Stimulated activated CD8-positive, alpha-beta memory T cell treated with anti-CD3 and anti-CD28 coated beads, Interleukin-12 subunit alpha, Interleukin-12 subunit beta, amount 100 ng/mL, for 24 hours (primary cell): Measurements from ENCODE around the gene AK5.
"Not testable (repeated sequence)": the region's sequence is repeated elsewhere in the genome, so short reads cannot be mapped to it uniquely, and the experiment has no call there.

ENCODE experiments used
- DNase-seq: peaks from one replicate; pipeline ENCODE4 v3.0.0-alpha.2; 2020; ENCODE audit errors: extremely low read depth

Gene AK5

GRCh38 chr1:77499466-77499865 lies 217.6 kb downstream of the AK5 start:
- DNase-seq: no peak

- no peak for DNase-seq
Observed at GRCh38 chr1:77504986-77505385, 223.2 kb downstream of the AK5 start.

GRCh38 chr1:77506771-77507170 lies 225.0 kb downstream of the AK5 start:
- no peak for DNase-seq

GRCh38 chr1:77509051-77509492 lies 227.3 kb downstream of the AK5 start:
- no peak for DNase-seq

GRCh38 chr1:77509898-77510297 lies 228.1 kb downstream of the AK5 start:
- no peak for DNase-seq

GRCh38 chr1:77511440-77511840 lies 229.6 kb downstream of the AK5 start:
- DNase-seq: no peak

GRCh38 chr1:77512650-77513049 lies 230.8 kb downstream of the AK5 start:
- DNase-seq: not testable (repeated sequence)

- DNase-seq: no peak
Observed at GRCh38 chr1:77513839-77514763, 232.3 kb downstream of the AK5 start.

GRCh38 chr1:77514921-77515776 lies 233.3 kb downstream of the AK5 start:
- no peak for DNase-seq

- DNase-seq: no peak
Observed at GRCh38 chr1:77516106-77516505, 234.3 kb downstream of the AK5 start.

- no peak for DNase-seq
Observed at GRCh38 chr1:77524038-77524437, 242.2 kb downstream of the AK5 start.

GRCh38 chr1:77531149-77531548 lies 249.3 kb downstream of the AK5 start:
- DNase-seq: not testable (repeated sequence)

GRCh38 chr1:77531596-77532280 lies 249.9 kb downstream of the AK5 start:
- not testable (repeated sequence) for DNase-seq

- DNase-seq: no peak
Observed at GRCh38 chr1:77532641-77533040, 250.8 kb downstream of the AK5 start.

GRCh38 chr1:77533660-77534305 lies 252.0 kb downstream of the AK5 start:
- no peak for DNase-seq

- no peak for DNase-seq
Observed at GRCh38 chr1:77534456-77534855, 252.6 kb downstream of the AK5 start.

- no peak for DNase-seq
Observed at GRCh38 chr1:77536813-77537212, 255.0 kb downstream of the AK5 start.

GRCh38 chr1:77538956-77539518 lies 257.2 kb downstream of the AK5 start:
- no peak for DNase-seq

GRCh38 chr1:77539519-77540142 lies 257.8 kb downstream of the AK5 start:
- no peak for DNase-seq

- DNase-seq: no peak
Observed at GRCh38 chr1:77540501-77541161, 258.8 kb downstream of the AK5 start.
